CD4-positive, alpha-beta T cell treated with Interleukin-6 for 4 hours (primary cell): ENCODE measurements around the gene NXNL2.

Experiments
- DNase-seq: peaks from one replicate; pipeline ENCODE4 v3.0.0-alpha.2; 2020; ENCODE audit warnings: mixed read lengths

Gene NXNL2

GRCh38 chr9:88533951-88534455 lies 975 bp upstream of the NXNL2 start:
- DNase-seq: no peak

- DNase-seq: peak; percentile 21
Measured at GRCh38 chr9:88535226-88536022, 446 bp downstream of the NXNL2 start.

DNA sequence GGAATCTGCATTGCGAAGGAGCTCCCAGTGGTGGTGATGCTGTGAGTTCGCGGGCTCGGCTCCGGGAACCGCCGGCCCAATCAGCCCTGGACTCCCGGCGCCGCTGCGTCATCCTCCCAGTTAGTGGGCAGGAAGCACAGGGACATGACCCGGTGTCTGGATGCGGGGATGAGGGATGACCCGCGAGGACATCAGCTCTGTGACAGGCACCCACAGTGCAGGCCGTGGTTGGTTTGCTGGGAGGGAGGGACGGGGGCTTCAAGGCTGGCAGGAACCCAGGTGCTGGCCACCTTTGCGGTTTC lies 996 bp downstream of the NXNL2 start:
- no peak for DNase-seq

- no peak for DNase-seq
Measured at GRCh38 chr9:88536951-88537760, 2.2 kb downstream of the NXNL2 start.

- peak; percentile 39 for DNase-seq
Measured at GRCh38 chr9:88537761-88538091, 2.7 kb downstream of the NXNL2 start.

DNA sequence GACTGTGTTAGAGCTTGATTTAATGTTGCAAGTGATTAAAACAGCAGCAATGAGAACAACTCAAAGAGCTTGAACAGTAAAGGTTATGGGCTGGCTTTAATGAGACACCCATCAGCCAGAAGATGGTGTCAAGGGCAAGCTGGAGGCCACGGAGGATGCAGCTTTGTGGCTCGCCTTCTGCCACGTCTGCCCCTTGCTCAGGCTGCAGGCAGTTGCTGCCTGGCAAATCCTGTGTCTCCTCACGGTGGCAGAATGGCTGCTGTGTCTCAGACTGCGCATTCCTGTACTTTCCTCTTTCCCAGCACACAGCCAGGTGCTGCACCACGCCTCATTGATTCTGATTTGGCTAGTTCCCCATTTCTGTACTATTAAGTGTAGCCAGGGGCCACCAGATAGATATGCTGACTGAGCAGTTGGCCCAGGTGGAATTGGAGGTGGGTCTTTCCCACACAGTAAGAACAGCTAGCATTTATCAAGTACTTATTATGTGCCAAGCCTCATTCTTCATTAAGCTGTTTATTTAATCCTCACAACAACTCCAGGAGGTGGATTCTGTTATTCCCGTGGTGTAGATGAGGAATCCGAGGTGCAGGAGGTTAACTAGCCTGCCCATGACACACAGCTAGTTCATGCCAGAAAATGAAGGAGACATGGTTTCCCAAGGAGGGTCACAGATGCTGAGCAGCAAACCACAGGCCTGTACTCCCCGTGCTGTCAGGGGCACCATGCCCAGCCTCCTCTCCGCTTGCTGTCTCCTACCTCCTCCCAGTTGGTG lies 3.5 kb downstream of the NXNL2 start:
- no peak for DNase-seq

GRCh38 chr9:88539246-88539645 lies 4.3 kb downstream of the NXNL2 start:
- no peak for DNase-seq

- DNase-seq: no peak
Measured at GRCh38 chr9:88540251-88540763, 5.3 kb downstream of the NXNL2 start.

GRCh38 chr9:88544245-88544644 lies 9.3 kb downstream of the NXNL2 start:
- DNase-seq: no peak

- no peak for DNase-seq
Measured at GRCh38 chr9:88551546-88552137, 16.7 kb downstream of the NXNL2 start.

GRCh38 chr9:88553350-88553749 lies 18.4 kb downstream of the NXNL2 start:
- no peak for DNase-seq

- no peak for DNase-seq
Measured at GRCh38 chr9:88555268-88555980, 20.4 kb downstream of the NXNL2 start.

- no peak for DNase-seq
Measured at GRCh38 chr9:88559661-88560060, 24.7 kb downstream of the NXNL2 start.

- no peak for DNase-seq
Measured at GRCh38 chr9:88567870-88568269, 32.9 kb downstream of the NXNL2 start.

- DNase-seq: no peak
Measured at GRCh38 chr9:88571419-88571818, 36.4 kb downstream of the NXNL2 start.

- DNase-seq: no peak
Measured at GRCh38 chr9:88572684-88573083, 37.7 kb downstream of the NXNL2 start.

DNA sequence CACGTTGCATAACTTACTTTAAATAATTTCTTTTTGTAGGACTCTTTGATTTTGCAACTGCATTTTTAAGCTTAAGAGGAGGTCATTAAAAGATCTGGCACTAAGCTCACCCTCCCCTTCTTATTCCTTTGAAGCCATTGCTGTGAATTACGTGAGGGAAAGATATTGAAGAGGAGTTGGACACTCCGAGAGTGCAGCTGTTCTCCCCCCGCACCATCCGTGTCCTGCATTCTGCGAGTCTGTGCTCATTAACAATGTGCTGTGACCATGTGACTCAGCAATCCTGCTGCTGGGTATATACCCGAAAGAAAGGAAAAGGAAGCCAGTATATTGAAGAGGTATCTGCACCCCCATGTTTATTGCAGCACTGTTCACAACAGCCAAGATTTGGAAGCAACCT lies 40.0 kb downstream of the NXNL2 start:
- DNase-seq: no peak

GRCh38 chr9:88577256-88578120 lies 42.5 kb downstream of the NXNL2 start:
- DNase-seq: no peak

DNA sequence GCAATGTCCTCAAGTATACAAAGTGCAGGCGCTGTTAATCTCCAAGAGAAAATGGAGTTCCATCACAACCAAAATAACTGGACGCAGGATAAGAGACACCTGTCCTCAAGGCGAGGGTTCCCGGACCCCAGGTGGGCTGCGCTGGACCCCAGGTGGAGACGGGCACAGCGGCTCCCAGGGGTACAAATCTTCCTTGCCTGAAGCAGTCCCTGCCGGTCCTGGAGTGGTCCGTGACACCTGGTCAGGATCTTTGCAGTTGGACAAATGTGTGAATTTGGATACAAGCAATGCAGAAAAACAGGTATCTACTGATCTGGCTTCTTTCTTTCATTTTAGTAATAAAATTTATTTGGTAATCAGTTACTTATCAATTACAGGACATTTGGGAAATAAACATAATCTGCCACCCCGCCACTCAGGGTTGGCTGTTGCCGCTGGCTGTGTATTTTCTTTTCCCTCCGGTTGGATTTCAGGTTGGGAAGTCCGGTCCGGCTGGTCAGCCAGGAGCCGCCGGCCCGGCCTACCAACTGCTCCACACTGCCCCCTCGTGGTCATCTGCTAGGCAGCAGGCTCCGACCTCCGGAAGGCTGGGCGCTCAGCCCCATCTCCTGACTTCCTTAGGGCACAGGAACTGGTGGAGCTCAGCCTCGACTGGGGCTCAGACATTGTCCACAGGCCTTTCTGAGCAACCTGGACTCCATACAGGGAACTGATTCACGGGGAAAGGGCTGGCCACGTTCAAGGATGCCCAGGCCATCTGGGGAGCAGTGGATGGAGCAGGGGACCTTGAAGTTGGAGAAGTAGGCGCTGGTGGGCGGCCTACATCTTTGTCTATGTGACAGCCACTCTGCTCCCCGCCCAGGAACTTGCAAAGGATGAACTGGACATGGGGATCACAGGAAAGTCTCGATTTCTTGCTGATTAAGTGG lies 43.4 kb downstream of the NXNL2 start:
- DNase-seq: peak; percentile 71
